B cell (primary cell): ENCODE measurements around the gene ADAM23.

Experiments used
- EZH2 ChIP-seq: IDR thresholded peaks from 2 replicates; pipeline ENCODE4 v1.6.1; 2012; ENCODE audit warnings: borderline replicate concordance, low read depth, mild to moderate bottlenecking, moderate library complexity, low read length; ENCODE audit not compliant: insufficient read depth, poor library complexity, severe bottlenecking
- TF ChIP-seq, protein P1 (sequence below): fragments of 200-600 bp; IDR thresholded peaks from one replicate; pipeline ENCODE4 v1.8.0; 2022; ENCODE audit warnings: antibody characterized with exemption, mild to moderate bottlenecking

GRCh38 chr2:206452750-206453149, 9.4 kb downstream of the ADAM23 start:
- TF ChIP-seq, protein P1, sequence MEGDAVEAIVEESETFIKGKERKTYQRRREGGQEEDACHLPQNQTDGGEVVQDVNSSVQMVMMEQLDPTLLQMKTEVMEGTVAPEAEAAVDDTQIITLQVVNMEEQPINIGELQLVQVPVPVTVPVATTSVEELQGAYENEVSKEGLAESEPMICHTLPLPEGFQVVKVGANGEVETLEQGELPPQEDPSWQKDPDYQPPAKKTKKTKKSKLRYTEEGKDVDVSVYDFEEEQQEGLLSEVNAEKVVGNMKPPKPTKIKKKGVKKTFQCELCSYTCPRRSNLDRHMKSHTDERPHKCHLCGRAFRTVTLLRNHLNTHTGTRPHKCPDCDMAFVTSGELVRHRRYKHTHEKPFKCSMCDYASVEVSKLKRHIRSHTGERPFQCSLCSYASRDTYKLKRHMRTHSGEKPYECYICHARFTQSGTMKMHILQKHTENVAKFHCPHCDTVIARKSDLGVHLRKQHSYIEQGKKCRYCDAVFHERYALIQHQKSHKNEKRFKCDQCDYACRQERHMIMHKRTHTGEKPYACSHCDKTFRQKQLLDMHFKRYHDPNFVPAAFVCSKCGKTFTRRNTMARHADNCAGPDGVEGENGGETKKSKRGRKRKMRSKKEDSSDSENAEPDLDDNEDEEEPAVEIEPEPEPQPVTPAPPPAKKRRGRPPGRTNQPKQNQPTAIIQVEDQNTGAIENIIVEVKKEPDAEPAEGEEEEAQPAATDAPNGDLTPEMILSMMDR, result no peak
- TF ChIP-seq EZH2, result no peak
